Activated CD4-positive, alpha-beta T cell treated with anti-CD3 and anti-CD28 coated beads, Interleukin-2, amount 10 ng/mL, durations not matched to agents 24 days and 14 days (primary cell): ENCODE data around the gene MIX23. TPM values are rescaled to one million over a fixed set of nuclear protein-coding genes. Genes with fewer than 3 reads are reported as not detected.

Source experiments
- DNase-seq: peaks from one replicate; pipeline ENCODE4 v3.0.0; 2022
- H3K27ac Mint-ChIP-seq: one replicate; pipeline ENCODE4 v1.8.0; 2022; ENCODE audit warnings: mild to moderate bottlenecking, mixed read lengths
- H3K27me3 Mint-ChIP-seq: one replicate; pipeline ENCODE4 v1.8.0; 2022; ENCODE audit warnings: mixed read lengths
- H3K36me3 Mint-ChIP-seq: one replicate; pipeline ENCODE4 v1.8.0; 2022; ENCODE audit warnings: low read depth, mild to moderate bottlenecking, mixed read lengths
- H3K4me1 Mint-ChIP-seq: one replicate; pipeline ENCODE4 v1.8.0; 2021; ENCODE audit warnings: mixed read lengths
- H3K4me3 Mint-ChIP-seq: one replicate; pipeline ENCODE4 v1.8.0; 2022; ENCODE audit warnings: mild to moderate bottlenecking, moderate library complexity, mixed read lengths
- H3K9me3 Mint-ChIP-seq: one replicate; pipeline ENCODE4 v1.8.0; 2021; ENCODE audit warnings: mixed read lengths
- intact Hi-C: fragments of 100-400 bp; cut with micrococcal nuclease; formaldehyde crosslinking; loops from one replicate; pipeline ENCODE4 v1.15.1; 2023
- total RNA-seq: library from RNA; stranded (reverse); gene quantifications from 2 replicates; pipeline ENCODE4 v1.2.3, GENCODE V29; 2022

Gene MIX23
- total RNA-seq, 1 donor from 2014 or later = 126 TPM

- intact Hi-C loops = no loop called here
- H3K27ac Mint-ChIP-seq = no peak overlapping the region
- H3K9me3 Mint-ChIP-seq = peaks cover 9% of the 10 kb centered on the region
- H3K4me1 Mint-ChIP-seq = peaks cover 10% of the 10 kb centered on the region
- no peak for DNase-seq
- no peak overlapping the region for H3K4me3 Mint-ChIP-seq
- H3K27me3 Mint-ChIP-seq = peaks cover 3% of the 10 kb centered on the region
- H3K36me3 Mint-ChIP-seq = no peaks in the 10 kb centered on the region
These were observed 68.7 kb downstream of the MIX23 start for GRCh38 chr3:122314228-122314876.

- Mint-ChIP-seq H3K4me1 (peaks cover 8% of the 10 kb centered on the region), H3K9me3 (peaks cover 4% of the 10 kb centered on the region), H3K27me3 (peaks cover 4% of the 10 kb centered on the region), H3K4me3 (no peak overlapping the region), H3K36me3 (no peaks in the 10 kb centered on the region), H3K27ac (no peak overlapping the region)
- no peak for DNase-seq
- intact Hi-C loops = no loop called here
These were observed 69.8 kb downstream of the MIX23 start for GRCh38 chr3:122313281-122313680.

- H3K27me3 Mint-ChIP-seq = peaks cover 3% of the 10 kb centered on the region
- H3K4me3 Mint-ChIP-seq = no peak overlapping the region
- no peak overlapping the region for H3K27ac Mint-ChIP-seq
- no peaks in the 10 kb centered on the region for H3K9me3 Mint-ChIP-seq
- intact Hi-C loops = no loop called here
- peak; percentile 52 for DNase-seq
- peaks cover 7% of the 10 kb centered on the region for H3K4me1 Mint-ChIP-seq
- no peaks in the 10 kb centered on the region for H3K36me3 Mint-ChIP-seq
These were observed 70.2 kb downstream of the MIX23 start for GRCh38 chr3:122312826-122313225.

GRCh38 chr3:122310361-122310760 is 72.7 kb downstream of the MIX23 start:
- no peak for DNase-seq
- peaks cover 7% of the 10 kb centered on the region for H3K4me1 Mint-ChIP-seq
- intact Hi-C loops = no loop called here
- H3K9me3 Mint-ChIP-seq = no peaks in the 10 kb centered on the region
- H3K36me3 Mint-ChIP-seq = no peaks in the 10 kb centered on the region
- H3K4me3 Mint-ChIP-seq = no peak overlapping the region
- H3K27ac Mint-ChIP-seq = no peak overlapping the region
- H3K27me3 Mint-ChIP-seq = peaks cover 5% of the 10 kb centered on the region

Other genes with a start within 250 kb of the MIX23 start
- not detected in 2 replicates for gene CASR, start 199.6 kb downstream of the MIX23 start, total RNA-seq
- gene CSTA, start 58.0 kb downstream of the MIX23 start, total RNA-seq = not detected in 2 replicates
- 77.8 and 84.9 TPM in 2 replicates for gene FAM162A, start 951 bp upstream of the MIX23 start, total RNA-seq
- gene WDR5B, start 32.8 kb upstream of the MIX23 start, total RNA-seq = 4.8 and 4.9 TPM in 2 replicates
- 78.4 and 79.4 TPM in 2 replicates for gene KPNA1, start 131.7 kb upstream of the MIX23 start, total RNA-seq
- gene PARP9, start 181.1 kb upstream of the MIX23 start, total RNA-seq = 45.7 and 47.9 TPM in 2 replicates
- gene DTX3L, start 181.1 kb upstream of the MIX23 start, total RNA-seq = 39.8 and 43.7 TPM in 2 replicates
- gene PARP15, start 194.4 kb upstream of the MIX23 start, total RNA-seq = 10.8 and 12.1 TPM in 2 replicates